NK-92 treated with Interleukin-12 subunit alpha and Interleukin-12 subunit beta, amount 100 ng/mL, for 24 hours (cell line): ENCODE measurements around the gene SACS.
A peak's percentile ranks its signal among the peaks of the same experiment; 100 is the strongest.

Experiments used
- DNase-seq: peaks from one replicate; lab custom pipeline; 2025; lab: John Stamatoyannopoulos, UW

SACS gene

GRCh38 chr13:23367907-23368306 is 65.6 kb downstream of the SACS start:
- no peak for DNase-seq

- no peak for DNase-seq
Measured at GRCh38 chr13:23365652-23366051, 67.8 kb downstream of the SACS start.

DNA sequence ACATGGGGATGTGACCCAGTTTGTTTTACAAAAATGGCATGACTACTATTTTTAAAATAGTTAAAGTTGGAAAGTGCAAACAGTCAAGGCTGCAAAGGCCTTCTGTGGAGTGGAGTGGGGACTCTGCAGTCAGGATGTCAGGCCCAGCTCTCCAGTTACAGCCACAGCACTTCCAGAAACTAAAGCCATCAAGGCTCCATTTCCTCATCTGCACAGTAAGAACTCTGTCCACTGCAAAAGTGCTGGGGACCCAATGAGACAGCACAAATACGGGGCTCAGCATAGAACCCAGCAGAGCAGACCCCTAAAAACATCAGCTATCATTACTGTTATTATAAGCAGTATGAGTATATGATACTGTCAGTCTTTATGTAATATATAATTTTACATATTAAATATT is 73.6 kb downstream of the SACS start:
- DNase-seq = no peak

- no peak for DNase-seq
Measured at GRCh38 chr13:23357349-23357748, 76.2 kb downstream of the SACS start.

GRCh38 chr13:23356368-23356767 is 77.1 kb downstream of the SACS start:
- no peak for DNase-seq

- DNase-seq = no peak
Measured at GRCh38 chr13:23354520-23354919, 79.0 kb downstream of the SACS start.

GRCh38 chr13:23352161-23352560 is 81.3 kb downstream of the SACS start:
- DNase-seq = no peak

DNA sequence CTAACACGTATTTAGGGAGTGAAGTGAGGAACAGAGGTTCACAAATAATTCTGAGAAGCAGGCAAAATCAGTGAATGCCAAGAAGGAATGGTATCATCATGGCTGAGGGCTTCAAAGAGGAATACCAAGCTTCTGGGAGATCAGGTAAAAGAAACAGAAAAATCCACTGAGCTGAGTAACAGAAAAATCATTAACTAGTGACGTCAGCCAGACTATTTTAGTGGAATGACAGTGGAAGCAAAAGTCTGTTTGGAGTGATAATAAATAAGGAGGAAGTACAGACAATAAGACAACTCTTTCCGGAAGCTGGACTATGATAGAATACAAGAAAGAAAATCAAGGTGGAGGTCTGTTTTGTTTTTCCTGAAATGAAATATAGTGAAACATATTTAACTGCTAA is 83.5 kb downstream of the SACS start:
- DNase-seq = no peak

DNA sequence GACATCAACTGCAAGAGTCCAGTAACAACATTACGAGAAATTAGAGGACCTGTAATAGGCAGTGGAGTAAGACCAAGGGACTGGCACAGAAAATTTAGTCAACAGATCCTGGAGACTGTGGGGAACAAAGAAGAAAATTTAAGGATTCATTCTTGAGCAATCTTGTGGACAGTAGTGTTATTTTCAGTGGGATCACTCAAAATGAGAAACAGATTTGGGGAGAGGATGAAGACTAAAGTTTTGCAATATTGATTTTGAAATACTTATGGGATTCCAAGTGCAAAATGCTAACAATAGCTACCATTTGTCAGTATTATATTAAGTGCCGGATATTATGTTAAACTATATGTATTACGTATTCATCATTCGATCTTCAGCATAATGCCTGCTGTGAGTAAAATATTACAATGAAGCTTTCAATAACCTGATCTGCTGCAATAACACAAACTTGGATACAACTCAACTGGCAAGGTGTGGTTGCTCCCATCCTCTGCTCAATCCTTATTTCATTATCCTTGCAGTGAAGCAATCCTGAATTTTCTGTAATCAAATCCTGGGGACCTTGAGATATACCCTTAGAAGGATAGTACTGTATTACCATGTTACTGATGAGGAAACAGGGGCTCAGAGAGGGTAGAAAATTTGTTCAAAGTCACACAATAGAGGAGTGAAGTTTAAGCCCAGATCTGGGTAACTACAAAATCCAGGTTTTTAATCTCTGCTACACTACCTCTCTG is 84.2 kb downstream of the SACS start:
- no peak for DNase-seq

GRCh38 chr13:23348262-23349127 is 85.0 kb downstream of the SACS start:
- DNase-seq = no peak

DNA sequence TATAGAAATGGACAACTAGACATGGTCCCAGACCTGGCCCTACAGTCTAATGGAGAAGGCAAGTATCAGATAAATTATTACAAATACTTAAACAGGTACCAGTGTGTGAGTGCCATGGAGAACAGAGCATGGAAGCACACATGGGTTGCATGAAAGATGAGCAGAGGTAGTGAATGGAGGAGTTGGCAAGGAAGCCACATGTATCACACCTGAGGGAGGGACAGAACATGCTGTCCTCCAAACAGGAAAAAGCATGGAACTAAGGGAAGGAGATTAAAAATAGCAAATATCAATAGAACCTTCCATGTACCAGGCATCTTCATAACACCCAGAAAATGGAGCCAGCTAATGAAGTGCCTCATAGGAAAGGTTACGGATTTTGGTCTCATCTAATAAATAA is 85.9 kb downstream of the SACS start:
- DNase-seq = no peak

GRCh38 chr13:23344931-23345595 is 88.4 kb downstream of the SACS start:
- no peak for DNase-seq

GRCh38 chr13:23339225-23339624 is 94.3 kb downstream of the SACS start:
- no peak for DNase-seq

GRCh38 chr13:23330356-23330755 is 103.1 kb downstream of the SACS start:
- no peak for DNase-seq

GRCh38 chr13:23325191-23325590 is 108.3 kb downstream of the SACS start:
- DNase-seq = no peak

DNA sequence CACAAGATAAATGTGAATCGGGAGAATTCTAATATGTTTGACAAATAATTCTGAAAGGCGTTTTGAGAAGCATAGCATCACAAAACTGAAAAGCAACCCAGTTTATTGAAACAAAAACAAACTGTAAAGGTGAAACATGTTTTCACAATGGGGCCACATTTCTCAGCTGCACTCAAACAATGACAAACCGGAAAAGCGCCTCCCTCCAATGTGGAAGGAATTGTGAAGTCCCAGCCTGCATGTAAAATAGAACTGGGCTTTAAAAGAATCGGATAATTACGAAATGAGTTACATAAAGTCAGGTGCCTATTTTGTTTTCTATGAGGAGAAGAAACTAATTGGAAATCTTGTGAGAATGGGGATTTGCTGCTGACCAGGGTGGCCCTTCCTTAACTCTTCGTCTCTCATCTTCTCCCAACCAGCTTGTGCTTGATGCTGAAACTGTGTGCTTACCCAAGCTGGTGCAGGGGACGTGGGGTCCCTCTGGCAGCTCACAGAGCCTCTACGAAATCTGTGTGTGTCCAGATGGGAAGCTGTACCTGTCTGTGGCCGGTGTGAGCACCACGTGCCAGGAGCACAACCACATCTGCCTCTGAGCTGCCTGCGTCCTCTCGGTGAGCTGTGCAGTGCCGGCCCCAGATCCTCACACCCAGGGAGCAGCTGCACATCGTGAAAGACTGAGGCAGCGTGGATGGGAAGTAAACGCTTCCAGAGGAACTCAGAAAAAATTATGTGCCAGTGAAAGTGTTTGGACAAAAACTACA is 109.4 kb downstream of the SACS start:
- DNase-seq = no peak

- DNase-seq = no peak
Measured at GRCh38 chr13:23322353-23323336, 110.9 kb downstream of the SACS start.

DNA sequence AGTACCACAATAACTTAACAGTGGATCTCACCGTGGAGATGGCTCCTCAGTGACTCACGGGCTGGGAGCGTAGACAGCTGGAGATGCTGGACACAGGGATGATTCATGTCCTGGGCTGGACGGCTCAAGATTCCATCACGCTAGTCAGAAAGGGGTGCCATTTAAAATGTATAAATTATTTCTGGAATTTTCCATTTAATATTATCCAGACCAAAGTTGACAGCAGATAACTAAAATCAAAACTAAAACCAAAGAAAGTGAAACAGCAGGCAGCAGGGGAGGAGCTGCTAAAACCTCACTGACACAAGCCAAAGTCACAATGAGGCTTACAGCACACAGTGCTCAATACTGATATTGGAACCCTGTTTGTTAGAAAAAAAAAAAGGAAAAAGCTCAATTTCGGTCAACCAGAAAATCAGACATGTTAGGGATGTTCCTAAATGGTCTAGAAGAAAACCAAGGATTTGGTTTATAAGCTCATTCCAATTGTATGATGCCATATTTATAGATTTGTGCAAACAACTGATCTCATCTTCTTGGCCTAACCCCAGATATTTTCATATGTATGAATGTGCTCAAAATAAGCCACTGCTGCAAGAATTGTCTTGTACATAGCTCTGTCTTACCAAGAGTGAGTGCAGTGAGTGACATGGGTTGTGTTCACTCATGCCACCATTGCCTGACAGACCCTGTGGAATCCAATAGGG is 111.8 kb downstream of the SACS start:
- peak; percentile 11 for DNase-seq

DNA sequence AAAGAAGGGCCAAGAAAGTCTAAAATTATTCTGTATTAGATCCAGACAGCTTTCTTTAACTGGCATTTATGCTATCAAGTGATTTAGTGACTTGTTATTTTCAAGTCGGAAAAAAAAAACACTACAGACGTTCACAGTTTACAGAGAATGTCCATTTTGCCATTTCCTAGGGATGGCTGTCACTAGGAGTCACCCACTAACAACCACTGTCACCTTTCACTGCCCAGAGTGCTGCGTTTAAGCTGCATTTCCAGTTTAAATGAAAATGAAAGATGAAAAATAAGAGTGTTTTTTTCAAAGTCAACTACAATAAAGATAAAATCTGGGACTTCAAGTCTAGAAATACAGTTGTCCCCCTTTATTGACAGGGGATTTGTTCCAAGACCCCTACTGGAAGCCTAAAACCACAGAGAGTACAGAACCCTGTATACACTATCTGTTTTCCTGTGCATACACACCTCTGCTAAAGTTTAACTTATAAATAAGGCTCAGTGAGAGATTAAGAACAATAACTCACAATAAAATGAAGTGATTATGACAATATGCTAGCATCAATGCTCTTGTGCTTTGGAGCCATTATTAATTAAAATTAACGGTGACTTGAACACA is 112.5 kb downstream of the SACS start:
- no peak for DNase-seq

DNA sequence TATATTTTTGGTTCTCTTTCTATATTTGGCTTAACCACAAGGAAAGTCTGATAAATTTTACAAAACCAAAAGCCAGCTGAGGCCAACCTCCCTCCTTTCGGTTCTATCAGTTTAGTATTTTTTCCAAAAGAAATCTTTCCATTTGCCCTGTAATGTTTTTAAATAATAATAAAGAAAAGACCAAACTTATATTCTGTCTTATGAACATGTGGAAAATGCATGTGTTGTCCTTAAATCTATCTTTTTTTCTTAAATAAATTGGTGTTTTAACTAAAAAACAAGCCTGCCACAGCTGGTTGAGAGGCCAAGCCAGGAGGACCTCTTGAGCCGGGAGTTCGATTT is 113.6 kb downstream of the SACS start:
- no peak for DNase-seq
